Measurements from ENCODE around the gene DMRT1.
A peak's percentile ranks its signal among the peaks of the same experiment; 100 is the strongest.
"Not testable (repeated sequence)": the region's sequence is repeated elsewhere in the genome, so short reads cannot be mapped to it uniquely, and the experiment has no call there.

DMRT1 gene

GRCh38 chr9:882416-882924 lies 41.0 kb downstream of the DMRT1 start:
- Mint-ChIP-seq H3K36me3 (no peaks in the 10 kb centered on the region), H3K27ac (no peak overlapping the region), H3K27me3 (peaks cover 31% of the 10 kb centered on the region), H3K4me3 (no peak overlapping the region), H3K4me1 (peaks cover 11% of the 10 kb centered on the region), H3K9me3 (no peaks in the 10 kb centered on the region)
- DNase-seq: no peak
- CTCF ChIA-PET: no interaction called here

GRCh38 chr9:883011-883410 lies 41.5 kb downstream of the DMRT1 start:
- H3K4me1 Mint-ChIP-seq: peaks cover 11% of the 10 kb centered on the region
- no peak overlapping the region for H3K4me3 Mint-ChIP-seq
- DNase-seq: no peak
- H3K9me3 Mint-ChIP-seq: no peaks in the 10 kb centered on the region
- no peak overlapping the region for H3K27ac Mint-ChIP-seq
- CTCF ChIA-PET: no interaction called here
- H3K36me3 Mint-ChIP-seq: no peaks in the 10 kb centered on the region
- peaks cover 30% of the 10 kb centered on the region for H3K27me3 Mint-ChIP-seq

DNA sequence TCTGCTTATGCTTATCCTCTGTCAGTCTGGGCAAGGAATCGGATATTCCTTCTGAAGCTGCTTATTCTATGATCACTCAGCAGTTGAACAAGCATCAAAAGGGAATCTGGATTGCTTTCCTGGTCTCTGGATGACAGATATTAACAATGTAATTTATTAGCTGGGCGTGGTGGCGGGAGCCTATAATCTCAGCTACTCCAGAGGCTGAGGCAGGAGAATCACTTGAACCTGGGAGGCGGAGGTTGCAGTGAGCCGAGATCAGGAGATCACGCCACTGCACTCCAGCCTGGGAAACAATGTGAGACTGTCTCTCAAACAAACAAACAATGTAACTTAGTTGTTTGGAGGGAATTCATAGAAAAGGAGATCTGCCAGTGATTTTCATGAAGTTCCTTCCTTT lies 45.4 kb downstream of the DMRT1 start:
- H3K4me1 Mint-ChIP-seq: peaks cover 3% of the 10 kb centered on the region
- H3K36me3 Mint-ChIP-seq: no peaks in the 10 kb centered on the region
- H3K27me3 Mint-ChIP-seq: peaks cover 14% of the 10 kb centered on the region
- H3K9me3 Mint-ChIP-seq: no peaks in the 10 kb centered on the region
- no peak for DNase-seq
- CTCF ChIA-PET: interaction anchor here (1.3 kb wide), 2 partner anchors 111 to 122 kb away, joined by 3 read pairs; no protein-coding TSS in a partner anchor
- no peak overlapping the region for H3K27ac Mint-ChIP-seq
- H3K4me3 Mint-ChIP-seq: no peak overlapping the region

- peaks cover 8% of the 10 kb centered on the region for H3K4me1 Mint-ChIP-seq
- no peaks in the 10 kb centered on the region for H3K9me3 Mint-ChIP-seq
- DNase-seq: no peak
- no peaks in the 10 kb centered on the region for H3K36me3 Mint-ChIP-seq
- no peak overlapping the region for H3K4me3 Mint-ChIP-seq
- CTCF ChIA-PET: interaction anchor here (0.6 to 7.9 kb wide), 4 partner anchors 11 to 1731 kb away, joined by 3 to 68 read pairs (median 12); no protein-coding TSS in a partner anchor
- H3K27me3 Mint-ChIP-seq: peaks cover 15% of the 10 kb centered on the region
- no peak overlapping the region for H3K27ac Mint-ChIP-seq
These were observed 50.6 kb downstream of the DMRT1 start for GRCh38 chr9:892123-892522.

- CTCF ChIA-PET: interaction anchor here (1.3 to 7.9 kb wide), 6 partner anchors 12 to 117 kb away, joined by 3 to 68 read pairs (median 9); no protein-coding TSS in a partner anchor
- Mint-ChIP-seq H3K27me3 (peaks cover 15% of the 10 kb centered on the region), H3K36me3 (no peaks in the 10 kb centered on the region), H3K9me3 (no peaks in the 10 kb centered on the region), H3K4me1 (peaks cover 8% of the 10 kb centered on the region), H3K27ac (no peak overlapping the region), H3K4me3 (no peak overlapping the region)
- DNase-seq: no peak
These were observed 51.6 kb downstream of the DMRT1 start for GRCh38 chr9:893115-893514.

DNA sequence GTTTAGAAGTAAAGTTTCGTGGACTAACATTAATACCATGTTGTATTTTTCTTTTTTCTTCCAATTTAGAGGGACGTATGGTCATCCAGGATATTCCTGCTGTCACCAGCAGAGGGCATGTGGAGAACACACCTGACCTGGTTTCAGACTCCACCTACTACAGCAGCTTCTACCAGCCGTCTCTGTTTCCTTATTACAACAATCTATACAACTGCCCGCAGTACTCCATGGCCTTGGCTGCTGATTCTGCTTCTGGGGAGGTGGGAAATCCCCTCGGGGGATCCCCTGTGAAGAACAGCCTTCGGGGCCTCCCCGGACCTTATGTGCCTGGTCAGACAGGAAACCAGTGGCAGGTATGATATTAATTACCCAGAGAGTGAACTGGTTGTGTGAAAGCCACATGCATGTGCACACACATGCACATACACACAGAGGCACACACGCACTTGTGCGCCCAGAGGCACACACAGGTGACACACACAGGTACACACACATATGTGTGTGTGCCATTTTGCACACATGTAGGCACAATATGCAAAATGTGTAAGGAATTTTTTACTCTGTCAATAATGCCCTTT lies 52.4 kb downstream of the DMRT1 start:
- H3K4me1 Mint-ChIP-seq: peaks cover 8% of the 10 kb centered on the region
- peaks cover 20% of the 10 kb centered on the region for H3K27me3 Mint-ChIP-seq
- H3K9me3 Mint-ChIP-seq: no peaks in the 10 kb centered on the region
- H3K27ac Mint-ChIP-seq: no peak overlapping the region
- peak; percentile 66 for DNase-seq
- no peaks in the 10 kb centered on the region for H3K36me3 Mint-ChIP-seq
- CTCF ChIA-PET: interaction anchor here (0.7 to 7.9 kb wide), 8 partner anchors 56 to 194 kb away, joined by 3 to 68 read pairs (median 7); no protein-coding TSS in a partner anchor
- H3K4me3 Mint-ChIP-seq: no peak overlapping the region

- no peak overlapping the region for H3K27ac Mint-ChIP-seq
- CTCF ChIA-PET: interaction anchor here (0.6 to 1.4 kb wide), 3 partner anchors 8 to 110 kb away, joined by 3 to 4 read pairs (median 4); no protein-coding TSS in a partner anchor
These were observed 58.1 kb downstream of the DMRT1 start for GRCh38 chr9:899440-900184.

DNA sequence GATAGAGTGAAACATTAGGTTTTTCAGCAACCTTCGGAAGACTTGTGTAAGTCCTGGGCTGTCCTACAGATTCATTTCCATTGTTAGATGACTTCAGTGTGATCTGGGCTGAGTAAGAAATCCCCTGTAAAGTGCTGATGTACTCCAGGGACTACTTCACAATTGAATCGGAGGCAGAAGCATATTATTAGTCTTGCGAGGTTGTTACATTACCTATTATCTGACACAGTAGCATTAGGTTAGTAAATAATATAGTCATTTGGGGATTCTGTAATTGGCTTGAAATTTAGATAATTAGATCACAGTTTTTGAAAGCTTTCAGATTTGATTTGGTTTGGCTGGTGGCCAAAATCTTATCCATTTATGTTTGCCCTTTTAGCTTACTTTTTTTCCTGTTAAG lies 62.4 kb downstream of the DMRT1 start:
- Mint-ChIP-seq H3K27ac (no peak overlapping the region), H3K27me3 (peaks cover 65% of the 10 kb centered on the region), H3K36me3 (no peaks in the 10 kb centered on the region), H3K4me3 (no peak overlapping the region), H3K9me3 (no peaks in the 10 kb centered on the region), H3K4me1 (no peaks in the 10 kb centered on the region)
- no peak for DNase-seq
- CTCF ChIA-PET: no interaction called here

More at GRCh38 chr9:899440-900184, 58.1 kb downstream of the DMRT1 start:
- Mint-ChIP-seq H3K36me3 (no peaks in the 10 kb centered on the region), H3K4me3 (no peak overlapping the region), H3K4me1 (no peaks in the 10 kb centered on the region), H3K9me3 (no peaks in the 10 kb centered on the region), H3K27me3 (peaks cover 40% of the 10 kb centered on the region)
- no peak for DNase-seq

GRCh38 chr9:905906-906305 lies 64.4 kb downstream of the DMRT1 start:
- CTCF ChIA-PET: no interaction called here
- no peak overlapping the region for H3K4me3 Mint-ChIP-seq
- H3K4me1 Mint-ChIP-seq: no peaks in the 10 kb centered on the region
- H3K36me3 Mint-ChIP-seq: no peaks in the 10 kb centered on the region
- no peaks in the 10 kb centered on the region for H3K9me3 Mint-ChIP-seq
- H3K27me3 Mint-ChIP-seq: peaks cover 66% of the 10 kb centered on the region
- DNase-seq: no peak
- H3K27ac Mint-ChIP-seq: no peak overlapping the region

- CTCF ChIA-PET: interaction anchor here (1.6 kb wide), 1 partner anchor 97 kb away, joined by 3 read pairs; no protein-coding TSS in a partner anchor
- H3K4me3 Mint-ChIP-seq: no peak overlapping the region
- H3K4me1 Mint-ChIP-seq: no peaks in the 10 kb centered on the region
- H3K36me3 Mint-ChIP-seq: no peaks in the 10 kb centered on the region
- no peaks in the 10 kb centered on the region for H3K9me3 Mint-ChIP-seq
- H3K27ac Mint-ChIP-seq: no peak overlapping the region
- no peak for DNase-seq
- H3K27me3 Mint-ChIP-seq: peaks cover 55% of the 10 kb centered on the region
These were observed 67.2 kb downstream of the DMRT1 start for GRCh38 chr9:908536-909205.

DNA sequence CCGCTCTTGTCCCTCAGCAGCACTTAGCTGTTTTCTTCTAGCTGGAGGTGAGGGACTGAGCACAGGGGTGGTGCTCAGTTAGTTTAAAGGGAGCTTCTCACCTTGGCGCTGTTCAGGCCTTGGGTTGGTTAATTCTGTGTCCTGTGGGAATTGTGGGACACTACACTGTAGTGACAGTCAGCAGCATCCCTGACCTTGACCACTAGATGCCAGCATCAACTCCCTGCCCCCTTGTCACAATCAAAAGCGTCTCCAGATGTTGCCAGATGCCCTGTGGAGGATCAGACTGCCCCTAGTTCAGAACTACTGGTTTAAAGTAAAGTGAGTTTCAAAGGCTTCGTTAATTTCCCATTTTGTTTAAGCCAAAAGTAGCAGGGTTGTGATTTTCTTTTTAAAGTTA lies 69.5 kb downstream of the DMRT1 start:
- no peaks in the 10 kb centered on the region for H3K9me3 Mint-ChIP-seq
- H3K36me3 Mint-ChIP-seq: no peaks in the 10 kb centered on the region
- CTCF ChIA-PET: interaction anchor here (0.7 kb wide), 1 partner anchor 17 kb away, joined by 3 read pairs; no protein-coding TSS in a partner anchor
- no peak for DNase-seq
- H3K27me3 Mint-ChIP-seq: peaks cover 44% of the 10 kb centered on the region
- H3K4me3 Mint-ChIP-seq: no peak overlapping the region
- H3K4me1 Mint-ChIP-seq: no peaks in the 10 kb centered on the region
- no peak overlapping the region for H3K27ac Mint-ChIP-seq

GRCh38 chr9:912776-913175 lies 71.3 kb downstream of the DMRT1 start:
- no peak overlapping the region for H3K4me3 Mint-ChIP-seq
- no peaks in the 10 kb centered on the region for H3K36me3 Mint-ChIP-seq
- no peaks in the 10 kb centered on the region for H3K4me1 Mint-ChIP-seq
- H3K27ac Mint-ChIP-seq: no peak overlapping the region
- H3K27me3 Mint-ChIP-seq: peaks cover 41% of the 10 kb centered on the region
- no peak for DNase-seq
- CTCF ChIA-PET: no interaction called here
- no peaks in the 10 kb centered on the region for H3K9me3 Mint-ChIP-seq

- CTCF ChIA-PET: interaction anchor here (1.4 kb wide), 1 partner anchor 16 kb away, joined by 3 read pairs; no protein-coding TSS in a partner anchor
- peaks cover 33% of the 10 kb centered on the region for H3K27me3 Mint-ChIP-seq
These were observed 72.0 kb downstream of the DMRT1 start for GRCh38 chr9:913526-913925.

GRCh38 chr9:917730-918129 lies 76.2 kb downstream of the DMRT1 start:
- peaks cover 11% of the 10 kb centered on the region for H3K27me3 Mint-ChIP-seq
- DNase-seq: no peak
- no peak overlapping the region for H3K4me3 Mint-ChIP-seq
- no peaks in the 10 kb centered on the region for H3K4me1 Mint-ChIP-seq
- CTCF ChIA-PET: interaction anchor here (1.5 kb wide), 1 partner anchor 92 kb away, joined by 3 read pairs; no protein-coding TSS in a partner anchor
- no peaks in the 10 kb centered on the region for H3K9me3 Mint-ChIP-seq
- H3K27ac Mint-ChIP-seq: no peak overlapping the region
- no peaks in the 10 kb centered on the region for H3K36me3 Mint-ChIP-seq

More at GRCh38 chr9:913526-913925, 72.0 kb downstream of the DMRT1 start:
- H3K9me3 Mint-ChIP-seq, H3K27ac Mint-ChIP-seq, DNase-seq, H3K36me3 Mint-ChIP-seq, H3K4me3 Mint-ChIP-seq, H3K4me1 Mint-ChIP-seq: not testable (repeated sequence)

Data from activated naive CD4-positive, alpha-beta T cell treated with anti-CD3 and anti-CD28 coated beads, Interleukin-2, amount 10 ng/mL, durations not matched to agents 7 days and 5 days (primary cell).